PC-3 (cell line): ENCODE data around the gene PRSS3. TPM values are rescaled to one million over a fixed set of nuclear protein-coding genes. Genes with fewer than 3 reads are reported as not detected.
"Not testable (repeated sequence)": the region's sequence is repeated elsewhere in the genome, so short reads cannot be mapped to it uniquely, and the experiment has no call there.

ENCODE experiments used
- ATAC-seq: fragments of 200-7000 bp; cut with Tn5 transposase; 2 replicates; pipeline ENCODE4 v1.9.1; 2020; ENCODE audit warnings: mild to moderate bottlenecking, moderate library complexity
- BruUV-seq: library from RNA; stranded (reverse); fragments of 400-500 nt; replicated peaks from 2 replicates; lab custom pipeline; 2021; lab: Mats Ljungman, UMichigan
- CTCF ChIA-PET: fragments of 300-600 bp; sonication (Branson Sonifier 250); formaldehyde crosslinking; loops from one replicate; lab custom pipeline; 2022; ENCODE audit warnings: antibody characterized with exemption; lab: Charles Lee
- POLR2A ChIA-PET: fragments of 300-600 bp; sonication (Branson Sonifier 250); formaldehyde crosslinking; loops from one replicate; lab custom pipeline; 2022; ENCODE audit warnings: antibody characterized with exemption; ENCODE audit not compliant: unreplicated experiment; lab: Charles Lee
- DNase-seq: peaks from one replicate; pipeline ENCODE4 v3.0.0-alpha.2; 2015
- H2AFZ ChIP-seq: fragments of 300-600 bp; sonication (generic); 2 replicates; pipeline ENCODE4 v1.6.0; 2016; ENCODE audit warnings: antibody characterized with exemption, low read length
- H3F3A ChIP-seq: fragments of 300-600 bp; sonication (generic); one replicate; pipeline ENCODE4 v1.6.0; 2017; ENCODE audit warnings: antibody characterized with exemption, low read length, control low read depth, mild to moderate bottlenecking; ENCODE audit not compliant: unreplicated experiment
- H3K27ac ChIP-seq: fragments of 300-600 bp; sonication (generic); 2 replicates; pipeline ENCODE4 v1.5.1; 2016; ENCODE audit warnings: mild to moderate bottlenecking, low read length
- H3K27me3 ChIP-seq: fragments of 300-600 bp; sonication (generic); 2 replicates; pipeline ENCODE4 v1.6.1; 2016; ENCODE audit warnings: low read length, mixed read lengths
- H3K36me3 ChIP-seq: fragments of 300-600 bp; sonication (generic); 2 replicates; pipeline ENCODE4 v1.6.1; 2016; ENCODE audit warnings: low read depth, mixed run types, low read length, mixed read lengths
- H3K4me1 ChIP-seq: fragments of 300-600 bp; sonication (generic); 2 replicates; pipeline ENCODE4 v1.5.1; 2016; ENCODE audit warnings: low read length; ENCODE audit not compliant: insufficient read depth
- H3K4me2 ChIP-seq: fragments of 300-600 bp; sonication (generic); 2 replicates; pipeline ENCODE4 v1.6.0; 2016; ENCODE audit warnings: low read length
- H3K4me3 ChIP-seq: fragments of 300-600 bp; sonication (generic); 2 replicates; pipeline ENCODE4 v1.5.1; 2016; ENCODE audit warnings: mild to moderate bottlenecking, low read length, mixed read lengths
- H3K79me2 ChIP-seq: fragments of 300-600 bp; sonication (generic); 2 replicates; pipeline ENCODE4 v1.6.1; 2017; ENCODE audit warnings: low read length, mixed read lengths
- H3K9ac ChIP-seq: fragments of 300-600 bp; sonication (generic); 2 replicates; pipeline ENCODE4 v1.6.0; 2016; ENCODE audit warnings: mild to moderate bottlenecking, low read length
- H3K9me2 ChIP-seq: fragments of 300-600 bp; sonication (generic); replicated peaks from 2 replicates; pipeline ENCODE4 v1.6.1; 2016; ENCODE audit warnings: mixed run types, low read length, mixed read lengths
- H3K9me3 ChIP-seq: fragments of 300-600 bp; sonication (generic); 2 replicates; pipeline ENCODE4 v1.6.1; 2016; ENCODE audit warnings: low read length, mixed read lengths
- H4K20me1 ChIP-seq: fragments of 300-600 bp; sonication (generic); 2 replicates; pipeline ENCODE4 v1.6.1; 2016; ENCODE audit warnings: low read length, mixed read lengths
- CTCF ChIP-seq: fragments of 300-600 bp; sonication (generic); conservative IDR thresholded peaks from 2 replicates; pipeline ENCODE4 v1.5.1; 2017; ENCODE audit warnings: antibody characterized with exemption, low read depth, mild to moderate bottlenecking, low read length
- EZH2 ChIP-seq: fragments of 300-600 bp; sonication (generic); IDR thresholded peaks from one replicate; pipeline ENCODE4 v1.6.1; 2017; ENCODE audit warnings: antibody characterized with exemption, mild to moderate bottlenecking, low read length; ENCODE audit not compliant: unreplicated experiment
- EZH2phosphoT487 ChIP-seq: fragments of 300-600 bp; sonication (generic); IDR thresholded peaks from 2 replicates; pipeline ENCODE4 v1.6.1; 2018; ENCODE audit warnings: mild to moderate bottlenecking, antibody characterized with exemption, low read length, borderline replicate concordance
- intact Hi-C: fragments of 100-400 bp; cut with micrococcal nuclease; formaldehyde crosslinking; loops from 2 replicates; pipeline ENCODE4 v1.9.0; 2023
- total RNA-seq: library from RNA; depleted of rRNA; stranded (reverse); fragments of >200 nt; gene quantifications from 2 replicates; pipeline ENCODE4 v1.2.3, GENCODE V29; 2014

PRSS3 gene
- total RNA-seq, 1 experiment from 2014 or later = 225 TPM

- Histone ChIP-seq H3K4me3 (peak overlapping the region; percentile 11; the same call in 1 of the 2 replicates), H4K20me1 (no peaks in the 10 kb centered on the region), H3K9me2 (no peaks in the 10 kb centered on the region), H3F3A (peaks cover 8% of the 10 kb centered on the region), H3K27me3 (no peaks in the 10 kb centered on the region), H3K9me3 (no peaks in the 10 kb centered on the region), H3K4me1 (peaks cover 87% of the 10 kb centered on the region), H3K4me2 (peak overlapping the region; percentile 62), H3K36me3 (peaks cover 17% of the 10 kb centered on the region), H3K9ac (peak overlapping the region; percentile 83), H2AFZ (no peak overlapping the region), H3K79me2 (peaks cover 73% of the 10 kb centered on the region), H3K27ac (peak overlapping the region; percentile 99)
- CTCF ChIA-PET = interaction anchor here (0.8 kb wide), 1 partner anchor 16 kb away, joined by 3 read pairs; no protein-coding TSS in a partner anchor
- intact Hi-C loops = loop anchor here (2.0 kb wide), 1 partner anchor 16 kb away; no protein-coding TSS in a partner anchor
- TF ChIP-seq EZH2phosphoT487 (no peak), EZH2 (no peak), CTCF (no peak)
- ATAC-seq (peak; percentile 39), DNase-seq (peak; percentile 79)
- no TSS peak for BruUV-seq
- POLR2A ChIA-PET = interaction anchor here (0.6 to 0.7 kb wide), 2 partner anchors 16 to 18 kb away, joined by 4 to 8 read pairs; no protein-coding TSS in a partner anchor
Observed at GRCh38 chr9:33762343-33762742, 33.0 kb upstream of the PRSS3 start.

GRCh38 chr9:33763709-33764108 lies 31.7 kb upstream of the PRSS3 start:
- H3K36me3 ChIP-seq, H3K9me3 ChIP-seq, H3F3A ChIP-seq, CTCF ChIA-PET, H2AFZ ChIP-seq, H3K27me3 ChIP-seq, H3K4me2 ChIP-seq, H4K20me1 ChIP-seq, BruUV-seq, H3K9me2 ChIP-seq, H3K4me3 ChIP-seq: not testable (repeated sequence)
- POLR2A ChIA-PET = interaction anchor here (0.6 to 0.7 kb wide), 2 partner anchors 15 to 25 kb away, joined by 3 to 6 read pairs; no protein-coding TSS in a partner anchor
- ATAC-seq (peak; percentile 71), DNase-seq (peak; percentile 78)
- intact Hi-C loops = loop anchor here (2.0 kb wide), 1 partner anchor 15 kb away; no protein-coding TSS in a partner anchor
- peak overlapping the region; percentile 99 for H3K27ac ChIP-seq
- peaks cover 71% of the 10 kb centered on the region for H3K79me2 ChIP-seq
- peak overlapping the region; percentile 80 for H3K9ac ChIP-seq
- peaks cover 81% of the 10 kb centered on the region for H3K4me1 ChIP-seq

- DNase-seq (peak; percentile 86), ATAC-seq (peak; percentile 21)
- Histone ChIP-seq H3K9me2 (no peaks in the 10 kb centered on the region), H3K9me3 (no peaks in the 10 kb centered on the region), H3K9ac (peak overlapping the region; percentile 80), H3F3A (peaks cover 8% of the 10 kb centered on the region), H3K27me3 (no peaks in the 10 kb centered on the region), H3K79me2 (peaks cover 65% of the 10 kb centered on the region), H4K20me1 (no peaks in the 10 kb centered on the region), H3K36me3 (peaks cover 9% of the 10 kb centered on the region), H2AFZ (no peak overlapping the region), H3K4me2 (peak overlapping the region; percentile 67; the same call in 1 of the 2 replicates), H3K4me1 (peaks cover 82% of the 10 kb centered on the region), H3K27ac (peak overlapping the region; percentile 98), H3K4me3 (no peak overlapping the region)
- intact Hi-C loops = no loop called here
- POLR2A ChIA-PET = no interaction called here
- CTCF ChIA-PET = no interaction called here
- TF ChIP-seq CTCF (no peak), EZH2phosphoT487 (no peak), EZH2 (no peak)
- BruUV-seq = no TSS peak
Observed at GRCh38 chr9:33765411-33765810, 29.9 kb upstream of the PRSS3 start.

- H3K9me2 ChIP-seq, H2AFZ ChIP-seq, intact Hi-C loops, CTCF ChIA-PET, H3K4me3 ChIP-seq, H3F3A ChIP-seq, POLR2A ChIA-PET, H4K20me1 ChIP-seq, H3K9me3 ChIP-seq, H3K36me3 ChIP-seq, H3K27me3 ChIP-seq: not testable (repeated sequence)
- H3K79me2 ChIP-seq = peaks cover 81% of the 10 kb centered on the region
- H3K9ac ChIP-seq = peak overlapping the region; percentile 82
- H3K4me1 ChIP-seq = peaks cover 74% of the 10 kb centered on the region
- peak; percentile 70 for ATAC-seq
- DNase-seq = peak; percentile 75
- TSS peak; percentile 79 for BruUV-seq
- H3K4me2 ChIP-seq = peak overlapping the region; percentile 36
- H3K27ac ChIP-seq = peak overlapping the region; percentile 98
Observed at GRCh38 chr9:33770156-33770880, 25.0 kb upstream of the PRSS3 start.

- peak overlapping the region; percentile 35 for H3K9ac ChIP-seq
- H3K9me2 ChIP-seq, H3K4me2 ChIP-seq, ATAC-seq, H3K36me3 ChIP-seq, POLR2A ChIA-PET, CTCF ChIA-PET, intact Hi-C loops, H2AFZ ChIP-seq, H3F3A ChIP-seq, H3K27me3 ChIP-seq, H3K9me3 ChIP-seq, H3K4me3 ChIP-seq, H4K20me1 ChIP-seq, BruUV-seq, DNase-seq: not testable (repeated sequence)
- peaks cover 86% of the 10 kb centered on the region for H3K79me2 ChIP-seq
- H3K27ac ChIP-seq = peak overlapping the region; percentile 98
- H3K4me1 ChIP-seq = peaks cover 61% of the 10 kb centered on the region
Observed at GRCh38 chr9:33773135-33773534, 22.2 kb upstream of the PRSS3 start.
